Trophoblast cell (in vitro differentiated cells and primary cell): ENCODE measurements around the gene RNF17.

Experiments used
- DNase-seq, 2 donors: peaks; one replicate each; pipeline ENCODE4 v3.0.0-alpha.2; 2016
- H2AFZ ChIP-seq: 2 replicates; pipeline ENCODE4 v1.6.1; 2013; ENCODE audit warnings: low read length, moderate library complexity, mild to moderate bottlenecking; ENCODE audit not compliant: insufficient read depth, poor library complexity
- H2AK5ac ChIP-seq: 2 replicates; pipeline ENCODE4 v1.6.1; 2013; ENCODE audit warnings: mild to moderate bottlenecking, low read length
- H2BK120ac ChIP-seq: 2 replicates; pipeline ENCODE4 v1.6.1; 2013; ENCODE audit warnings: low read length, mild to moderate bottlenecking, moderate library complexity; ENCODE audit not compliant: insufficient read depth, poor library complexity
- H2BK12ac ChIP-seq: 2 replicates; pipeline ENCODE4 v1.6.1; 2013; ENCODE audit warnings: mild to moderate bottlenecking, low read length, moderate library complexity
- H2BK5ac ChIP-seq: 2 replicates; pipeline ENCODE4 v1.6.1; 2013; ENCODE audit warnings: low read length, low read depth, moderate library complexity, mild to moderate bottlenecking; ENCODE audit not compliant: poor library complexity
- H3K14ac ChIP-seq: 2 replicates; pipeline ENCODE4 v1.6.1; 2013; ENCODE audit warnings: mild to moderate bottlenecking, low read length
- H3K18ac ChIP-seq: 2 replicates; pipeline ENCODE4 v1.6.1; 2013; ENCODE audit warnings: mild to moderate bottlenecking, low read length
- H3K23ac ChIP-seq: 2 replicates; pipeline ENCODE4 v1.6.1; 2013; ENCODE audit warnings: low read length
- H3K27ac ChIP-seq: 2 replicates; pipeline ENCODE4 v1.5.1; 2013; ENCODE audit warnings: low read depth, mild to moderate bottlenecking, inconsistent platforms, low read length, moderate library complexity
- H3K27me3 ChIP-seq: 2 replicates; pipeline ENCODE4 v1.6.1; 2013; ENCODE audit warnings: inconsistent platforms, mild to moderate bottlenecking, low read length, moderate library complexity; ENCODE audit not compliant: insufficient read depth
- H3K36me3 ChIP-seq, 2 experiments: 1 replicate in 1 of 2; 2 replicates in 1 of 2; pipeline ENCODE4 v1.6.1; 2013; ENCODE audit warnings: low read length in 2 of 2, mild to moderate bottlenecking in 2 of 2, moderate library complexity in 1 of 2; ENCODE audit not compliant: insufficient read depth in 2 of 2, control insufficient read depth in 1 of 2
- H3K4ac ChIP-seq: 2 replicates; pipeline ENCODE4 v1.6.1; 2013; ENCODE audit warnings: low read depth, mild to moderate bottlenecking, low read length, moderate library complexity
- H3K4me1 ChIP-seq, 2 experiments: 1 replicate in 1 of 2; 2 replicates in 1 of 2; pipeline ENCODE4 v1.6.1; 2013; ENCODE audit warnings: low read length in 2 of 2, mild to moderate bottlenecking in 2 of 2, moderate library complexity in 1 of 2; ENCODE audit not compliant: insufficient read depth in 2 of 2, control insufficient read depth in 1 of 2
- H3K4me2 ChIP-seq: 2 replicates; pipeline ENCODE4 v1.6.1; 2013; ENCODE audit warnings: inconsistent platforms, mild to moderate bottlenecking, low read length, moderate library complexity
- H3K4me3 ChIP-seq: 2 replicates; pipeline ENCODE4 v1.5.1; 2013; ENCODE audit warnings: mild to moderate bottlenecking, low read depth, low read length, inconsistent platforms
- H3K79me1 ChIP-seq: one replicate; pipeline ENCODE4 v1.6.1; 2013; ENCODE audit warnings: low read length
- H3K79me2 ChIP-seq: 2 replicates; pipeline ENCODE4 v1.6.1; 2013; ENCODE audit warnings: low read length, mild to moderate bottlenecking; ENCODE audit not compliant: control insufficient read depth, insufficient read depth, poor library complexity
- H3K9ac ChIP-seq: 2 replicates; pipeline ENCODE4 v1.6.1; 2013; ENCODE audit warnings: mild to moderate bottlenecking, low read length
- H3K9me3 ChIP-seq: 2 replicates; pipeline ENCODE4 v1.6.1; 2013; ENCODE audit warnings: low read depth, mild to moderate bottlenecking, control low read depth, inconsistent platforms, low read length; ENCODE audit not compliant: insufficient read depth
- H4K12ac ChIP-seq: 2 replicates; pipeline ENCODE4 v1.6.1; 2013; ENCODE audit warnings: low read depth, mild to moderate bottlenecking, low read length, moderate library complexity
- H4K8ac ChIP-seq: 2 replicates; pipeline ENCODE4 v1.6.1; 2013; ENCODE audit warnings: low read depth, mild to moderate bottlenecking, low read length, moderate library complexity
- H4K91ac ChIP-seq: one replicate; pipeline ENCODE4 v1.6.1; 2013; ENCODE audit warnings: low read depth, mild to moderate bottlenecking, low read length, moderate library complexity
- WGBS: extraction: QIAGEN DNeasy Blood & Tissue Kit; methylation state at CpG from one replicate; pipeline ENCODE4 v1.1.7; 2013; ENCODE audit warnings: missing lambda C conversion rate; ENCODE audit not compliant: insufficient read length, insufficient coverage; ENCODE audit errors: extremely low coverage; 5-methylcytosine and 5-hydroxymethylcytosine counted together

RNF17 gene

DNA sequence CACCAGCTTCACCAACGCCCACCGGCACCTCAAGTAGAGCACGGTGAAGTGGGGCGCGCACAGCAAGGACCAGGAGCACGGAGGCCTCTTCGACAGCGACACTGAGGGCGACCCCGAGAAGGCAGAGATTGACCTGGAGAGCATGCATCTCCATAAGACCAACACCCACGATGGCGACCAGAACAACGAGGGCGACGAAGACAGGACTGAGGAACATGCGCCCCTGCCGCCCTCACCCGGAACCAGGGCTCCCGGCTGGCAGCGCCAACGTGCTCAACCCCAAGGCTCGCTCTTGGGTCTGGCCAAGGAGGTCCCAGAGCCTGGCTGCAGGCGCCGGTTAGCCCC, 18.5 kb upstream of the RNF17 start:
- Histone ChIP-seq H4K8ac (no peak overlapping the region), H4K91ac (no peak overlapping the region), H3K4me1 (peaks cover 14 to 18% of the 10 kb centered on the region in 2 experiments), H3K36me3 (no peaks in the 10 kb centered on the region), H2BK12ac (no peak overlapping the region), H3K18ac (no peak overlapping the region), H3K9me3 (peaks cover 14% of the 10 kb centered on the region), H3K14ac (no peak overlapping the region), H2AFZ (no peak overlapping the region), H3K4ac (no peak overlapping the region), H3K27me3 (peaks cover 43% of the 10 kb centered on the region), H3K79me1 (no peaks in the 10 kb centered on the region), H3K79me2 (no peaks in the 10 kb centered on the region), H4K12ac (no peak overlapping the region), H2BK5ac (no peak overlapping the region), H3K4me2 (no peak overlapping the region), H3K4me3 (no peak overlapping the region), H2BK120ac (no peak overlapping the region), H3K23ac (no peak overlapping the region), H3K9ac (no peak overlapping the region), H3K27ac (no peak overlapping the region), H2AK5ac (no peak overlapping the region)
- no CpG with 5 or more reads among the region's 24 CpGs for WGBS
- DNase-seq: no peak

DNA sequence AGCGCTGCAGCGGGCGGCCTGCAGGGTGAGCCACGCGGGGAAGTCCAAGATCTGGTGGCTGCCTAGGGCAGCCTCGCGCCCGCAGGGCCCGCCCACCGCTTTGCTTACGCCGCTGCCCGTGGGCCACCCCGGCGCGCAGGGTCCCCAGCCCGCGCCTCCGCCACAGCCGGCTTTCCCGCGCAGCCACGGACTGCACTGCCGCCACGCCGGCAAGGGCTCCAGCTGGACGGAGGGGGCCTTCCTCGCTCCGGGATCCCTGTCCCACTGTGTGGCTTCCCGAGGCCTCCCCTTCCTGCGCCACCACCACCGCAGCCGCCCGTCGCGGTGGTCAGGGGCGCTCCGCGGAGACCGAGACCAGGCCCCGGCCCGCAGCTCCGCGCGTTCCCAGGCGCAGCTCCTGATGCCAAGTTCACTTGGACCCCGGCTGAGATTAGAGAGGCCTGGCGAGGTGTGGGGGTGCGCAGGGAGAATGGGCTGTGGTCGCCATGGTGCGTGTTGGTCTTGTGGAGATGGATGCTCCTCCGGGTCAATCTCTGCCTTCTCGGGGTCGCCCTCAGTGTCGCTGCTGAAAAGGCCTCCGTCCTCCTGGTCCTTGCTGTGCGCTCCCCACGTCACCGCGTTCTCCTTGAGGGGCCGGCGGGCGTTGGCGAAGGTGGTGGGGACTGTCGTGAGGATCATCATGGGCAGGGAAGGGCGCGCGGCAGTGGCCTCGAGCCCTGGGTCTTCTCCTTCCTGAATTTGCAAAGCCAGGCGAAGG, 17.9 kb upstream of the RNF17 start:
- Histone ChIP-seq H2AFZ (no peak overlapping the region), H3K36me3 (no peaks in the 10 kb centered on the region), H2BK5ac (no peak overlapping the region), H4K8ac (no peak overlapping the region), H3K4me2 (peak overlapping the region; percentile 90), H2BK120ac (no peak overlapping the region), H3K14ac (no peak overlapping the region), H4K91ac (no peak overlapping the region), H3K4ac (no peak overlapping the region), H3K79me1 (no peaks in the 10 kb centered on the region), H3K18ac (no peak overlapping the region), H3K4me3 (peak overlapping the region; percentile 4), H2BK12ac (no peak overlapping the region), H3K4me1 (peaks cover 14 to 18% of the 10 kb centered on the region in 2 experiments), H2AK5ac (no peak overlapping the region), H4K12ac (no peak overlapping the region), H3K27ac (no peak overlapping the region), H3K23ac (no peak overlapping the region), H3K9ac (no peak overlapping the region), H3K79me2 (no peaks in the 10 kb centered on the region), H3K9me3 (peaks cover 14% of the 10 kb centered on the region), H3K27me3 (peaks cover 43% of the 10 kb centered on the region)
- WGBS: no CpG with 5 or more reads among the region's 70 CpGs
- DNase-seq: no peak

GRCh38 chr13:24746618-24747247, 17.2 kb upstream of the RNF17 start:
- no peak overlapping the region for H3K14ac ChIP-seq

DNA sequence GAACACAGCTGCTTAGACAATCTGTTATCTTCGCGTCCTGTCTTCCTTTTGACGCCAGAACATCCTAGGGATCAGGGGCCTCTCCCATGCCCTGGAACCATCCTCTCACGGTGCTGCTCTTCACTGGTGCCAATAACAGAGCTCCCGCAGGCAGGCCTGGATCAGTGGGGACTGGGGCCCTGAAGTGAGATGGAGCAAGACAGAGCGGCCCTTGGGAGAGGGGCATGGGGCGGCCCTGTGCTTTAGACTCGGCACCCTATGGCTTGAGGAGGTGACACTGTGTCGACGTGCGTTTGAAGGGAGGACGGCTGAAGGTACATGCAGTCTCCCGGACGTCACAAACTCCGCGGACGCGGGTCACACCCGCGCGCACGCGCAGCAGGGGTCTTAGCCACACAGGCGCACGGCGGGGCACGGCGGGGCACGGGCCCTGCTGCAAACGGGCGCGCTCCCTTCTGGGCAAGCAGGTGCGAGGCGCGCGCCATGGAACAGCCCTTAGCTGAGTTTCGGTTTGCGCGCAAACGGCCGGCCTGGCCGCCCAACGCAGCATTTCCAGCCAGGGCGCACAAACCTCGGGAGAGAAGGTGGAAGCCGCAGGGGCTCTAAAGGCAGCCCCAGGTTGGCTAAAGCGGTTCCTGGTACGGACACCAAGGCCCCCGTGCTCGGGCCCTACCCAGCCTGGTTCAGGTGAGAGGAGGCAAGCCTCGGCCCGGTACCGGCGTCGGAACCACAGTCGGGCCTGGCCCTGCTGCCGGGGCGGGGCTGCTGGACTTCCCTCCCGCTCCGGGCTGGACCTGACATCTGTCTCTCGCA, 16.5 kb upstream of the RNF17 start:
- H3K4me3 ChIP-seq: peak overlapping the region; percentile 65
- H4K8ac ChIP-seq: no peak overlapping the region
- H3K4ac ChIP-seq: no peak overlapping the region
- H4K91ac ChIP-seq: no peak overlapping the region
- H3K4me2 ChIP-seq: peak overlapping the region; percentile 90
- no peak overlapping the region for H3K14ac ChIP-seq
- no peak overlapping the region for H2BK120ac ChIP-seq
- no peak overlapping the region for H3K9ac ChIP-seq
- H3K27ac ChIP-seq: no peak overlapping the region
- peaks cover 43% of the 10 kb centered on the region for H3K27me3 ChIP-seq
- DNase-seq: peak in 1 of 2 donors; percentile 11
- no CpG with 5 or more reads among the region's 61 CpGs for WGBS
- H3K79me2 ChIP-seq: no peaks in the 10 kb centered on the region
- H2AK5ac ChIP-seq: no peak overlapping the region
- H2AFZ ChIP-seq: peak overlapping the region; percentile 66
- no peak overlapping the region for H3K18ac ChIP-seq
- H3K4me1 ChIP-seq: peaks cover 14 to 18% of the 10 kb centered on the region in 2 experiments
- H3K9me3 ChIP-seq: peaks cover 14% of the 10 kb centered on the region
- H2BK12ac ChIP-seq: no peak overlapping the region
- no peaks in the 10 kb centered on the region for H3K79me1 ChIP-seq
- no peaks in the 10 kb centered on the region for H3K36me3 ChIP-seq
- H3K23ac ChIP-seq: no peak overlapping the region
- H4K12ac ChIP-seq: no peak overlapping the region
- H2BK5ac ChIP-seq: no peak overlapping the region

More at GRCh38 chr13:24746618-24747247, 17.2 kb upstream of the RNF17 start:
- no peak overlapping the region for H3K23ac ChIP-seq
- H2BK120ac ChIP-seq: no peak overlapping the region
- peaks cover 14 to 18% of the 10 kb centered on the region in 2 experiments for H3K4me1 ChIP-seq
- peaks cover 14% of the 10 kb centered on the region for H3K9me3 ChIP-seq
- no peak overlapping the region for H4K12ac ChIP-seq
- H3K9ac ChIP-seq: no peak overlapping the region
- H3K4ac ChIP-seq: no peak overlapping the region
- peak overlapping the region; percentile 90 for H3K4me2 ChIP-seq
- no peak overlapping the region for H4K91ac ChIP-seq
- no peak overlapping the region for H2BK12ac ChIP-seq
- peak in 1 of 2 donors; percentile 31 for DNase-seq
- no peaks in the 10 kb centered on the region for H3K79me1 ChIP-seq
- H2AFZ ChIP-seq: no peak overlapping the region
- H3K36me3 ChIP-seq: no peaks in the 10 kb centered on the region
- no peak overlapping the region for H4K8ac ChIP-seq
- H3K27ac ChIP-seq: no peak overlapping the region
- no peak overlapping the region for H3K4me3 ChIP-seq
- WGBS: no CpG with 5 or more reads among the region's 56 CpGs
- H2BK5ac ChIP-seq: no peak overlapping the region
- H3K79me2 ChIP-seq: no peaks in the 10 kb centered on the region
- no peak overlapping the region for H2AK5ac ChIP-seq
- no peak overlapping the region for H3K18ac ChIP-seq
- H3K27me3 ChIP-seq: peaks cover 43% of the 10 kb centered on the region
